Measurements from ENCODE around the gene MBP. TPM values are rescaled to one million over a fixed set of nuclear protein-coding genes. Genes with fewer than 3 reads are reported as not detected.

MBP gene
- total and polyA plus RNA-seq, 2 of the 13 experiments (the other 11 are each of a cell fraction or from before 2014, with no cell fraction given) = 5.0 to 8.5 TPM

DNA sequence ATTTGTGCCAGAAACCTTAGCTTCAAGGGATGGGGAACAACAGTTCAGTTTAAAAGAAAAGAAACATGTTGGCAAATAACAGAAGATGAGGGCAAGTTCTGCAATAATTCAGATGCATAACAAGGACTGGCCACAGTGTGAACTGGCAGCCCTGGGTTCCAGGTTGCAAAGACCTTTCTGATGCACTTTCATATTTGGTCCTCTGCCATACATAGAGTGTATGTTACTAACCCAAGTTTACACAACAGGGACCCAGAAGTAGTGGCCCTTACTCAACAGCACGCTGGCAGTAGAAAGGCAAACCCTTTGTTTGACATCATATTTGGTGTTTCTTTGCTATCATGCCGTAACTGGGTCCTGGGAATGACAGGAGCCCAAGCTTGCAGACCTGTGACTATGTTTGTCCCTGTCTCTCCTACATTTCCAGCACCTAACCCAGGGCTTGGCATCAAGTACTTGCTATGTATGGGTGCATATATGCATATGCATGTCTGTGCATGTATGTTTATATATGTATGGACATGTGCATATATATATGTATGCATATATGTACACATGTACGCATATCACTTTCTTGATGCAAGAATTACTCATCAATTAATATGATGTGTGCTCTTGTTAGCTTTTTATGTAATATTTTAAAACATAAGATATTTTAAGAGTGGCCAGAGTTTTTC, 94.3 kb downstream of the MBP start (continued):
- TF ChIP-seq STAT5B (CRISPR knock-in tag; IDR thresholded peaks at IDR 0.05) (no peak), ZNF556 (CRISPR knock-in tag; IDR thresholded peaks at IDR 0.05; ENCODE audit: borderline replicate concordance) (no peak), NR3C1 (CRISPR knock-in tag; IDR thresholded peaks at IDR 0.05) (no peak), RARG (CRISPR knock-in tag; IDR thresholded peaks at IDR 0.05; ENCODE audit: low read depth) (no peak), ZNF816 (CRISPR knock-in tag; IDR thresholded peaks at IDR 0.05; ENCODE audit: borderline replicate concordance) (no peak), ZNF570 (CRISPR knock-in tag; IDR thresholded peaks at IDR 0.05; ENCODE audit: borderline replicate concordance) (no peak), HNRNPL (IDR thresholded peaks at IDR 0.05; ENCODE audit: low read depth, low read length) (no peak)

DNA sequence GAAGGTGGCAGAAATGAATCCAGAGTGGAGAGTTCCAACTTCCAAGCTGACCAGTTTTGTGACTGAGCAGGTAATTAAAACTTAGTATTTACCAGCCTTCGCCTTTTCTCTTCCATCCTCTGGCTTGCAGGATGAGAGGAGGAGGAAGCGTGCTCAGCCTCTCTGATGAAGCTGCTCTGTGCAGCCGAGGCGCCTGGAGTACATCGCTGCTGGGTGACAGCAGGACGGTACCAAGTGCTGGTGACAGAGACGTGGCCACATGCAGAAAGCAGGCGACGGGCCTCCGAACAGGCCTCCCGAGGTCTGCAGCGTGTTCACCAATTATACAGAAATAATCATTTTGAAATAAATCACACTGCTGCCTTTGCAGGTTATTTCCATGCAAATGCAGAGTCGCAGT, 95.0 kb downstream of the MBP start:
- ChIA-PET CTCF (ENCODE audit: low intra/inter-chr PET ratio, low total read pairs) (no interaction called here), POLR2A (no interaction called here)
- Histone ChIP-seq H4K20me1 (ENCODE audit: insufficient read depth, low read length) (no peaks in the 10 kb centered on the region), H3K4me3 (replicated peaks in 1 of 3; ENCODE audit: insufficient read depth in 1 of 3, low read depth in 2 of 3, low read length in 3 of 3) (no peak overlapping the region), H3K79me2 (ENCODE audit: insufficient read depth, low read length) (no peaks in the 10 kb centered on the region), H2AFZ (ENCODE audit: low read length) (no peak overlapping the region), H3K4me1 (ENCODE audit: insufficient read depth, low read length) (0 out of 2 replicates have a peak, but pooled peaks cover 5% of the 10 kb centered on the region), H3K27me3 (ENCODE audit: control insufficient read depth in 1 of 2, insufficient read depth in 2 of 2, low read length in 2 of 2) (no peaks in the 10 kb centered on the region), H3K9me3 (ENCODE audit: low read length) (no peaks in the 10 kb centered on the region), H3K9ac (ENCODE audit: insufficient read depth, low read depth, low read length) (no peak overlapping the region), H3K4me2 (ENCODE audit: low read depth, low read length) (no peak overlapping the region), H3K36me3 (replicated peaks in 1 of 2; ENCODE audit: control insufficient read depth in 1 of 2, insufficient read depth in 2 of 2, low read length in 2 of 2) (no peaks in the 10 kb centered on the region), H3K27ac (ENCODE audit: extremely low read length, insufficient read depth, low read length) (no peak overlapping the region)
- BruUV-seq (replicated peaks) = no TSS peak
- FAIRE-seq (no peak), DNase-seq (ENCODE audit: low spot score) (no peak), ATAC-seq (no peak)
- WGBS (ENCODE audit: low lambda C conversion rate) = 93% methylated on average over 13 of the region's 13 CpGs
- intact Hi-C loops (cut with micrococcal nuclease; ENCODE audit: unreplicated experiment) = no loop called here
- in situ Hi-C loops (cut with HindIII; ENCODE audit: extremely low pct_ligation_motif_present, low pct_unique_long_range_greater_than_20kb) = no loop called here
- TF ChIP-seq, protein P1, sequence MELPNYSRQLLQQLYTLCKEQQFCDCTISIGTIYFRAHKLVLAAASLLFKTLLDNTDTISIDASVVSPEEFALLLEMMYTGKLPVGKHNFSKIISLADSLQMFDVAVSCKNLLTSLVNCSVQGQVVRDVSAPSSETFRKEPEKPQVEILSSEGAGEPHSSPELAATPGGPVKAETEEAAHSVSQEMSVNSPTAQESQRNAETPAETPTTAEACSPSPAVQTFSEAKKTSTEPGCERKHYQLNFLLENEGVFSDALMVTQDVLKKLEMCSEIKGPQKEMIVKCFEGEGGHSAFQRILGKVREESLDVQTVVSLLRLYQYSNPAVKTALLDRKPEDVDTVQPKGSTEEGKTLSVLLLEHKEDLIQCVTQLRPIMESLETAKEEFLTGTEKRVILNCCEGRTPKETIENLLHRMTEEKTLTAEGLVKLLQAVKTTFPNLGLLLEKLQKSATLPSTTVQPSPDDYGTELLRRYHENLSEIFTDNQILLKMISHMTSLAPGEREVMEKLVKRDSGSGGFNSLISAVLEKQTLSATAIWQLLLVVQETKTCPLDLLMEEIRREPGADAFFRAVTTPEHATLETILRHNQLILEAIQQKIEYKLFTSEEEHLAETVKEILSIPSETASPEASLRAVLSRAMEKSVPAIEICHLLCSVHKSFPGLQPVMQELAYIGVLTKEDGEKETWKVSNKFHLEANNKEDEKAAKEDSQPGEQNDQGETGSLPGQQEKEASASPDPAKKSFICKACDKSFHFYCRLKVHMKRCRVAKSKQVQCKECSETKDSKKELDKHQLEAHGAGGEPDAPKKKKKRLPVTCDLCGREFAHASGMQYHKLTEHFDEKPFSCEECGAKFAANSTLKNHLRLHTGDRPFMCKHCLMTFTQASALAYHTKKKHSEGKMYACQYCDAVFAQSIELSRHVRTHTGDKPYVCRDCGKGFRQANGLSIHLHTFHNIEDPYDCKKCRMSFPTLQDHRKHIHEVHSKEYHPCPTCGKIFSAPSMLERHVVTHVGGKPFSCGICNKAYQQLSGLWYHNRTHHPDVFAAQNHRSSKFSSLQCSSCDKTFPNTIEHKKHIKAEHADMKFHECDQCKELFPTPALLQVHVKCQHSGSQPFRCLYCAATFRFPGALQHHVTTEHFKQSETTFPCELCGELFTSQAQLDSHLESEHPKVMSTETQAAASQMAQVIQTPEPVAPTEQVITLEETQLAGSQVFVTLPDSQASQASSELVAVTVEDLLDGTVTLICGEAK (IDR thresholded peaks at IDR 0.05) = no peak
- TF ChIP-seq, protein P1 (CRISPR knock-in tag; IDR thresholded peaks at IDR 0.05) = no peak
- TF ChIP-seq GZF1 (CRISPR knock-in tag; IDR thresholded peaks at IDR 0.05) (no peak), ZNF441 (CRISPR knock-in tag; IDR thresholded peaks at IDR 0.05; ENCODE audit: borderline replicate concordance) (no peak), ZBTB7B (CRISPR knock-in tag; IDR thresholded peaks at IDR 0.05) (no peak), NBN (conservative IDR thresholded peaks at IDR 0.05) (no peak), STAT5B (CRISPR knock-in tag; IDR thresholded peaks at IDR 0.05) (no peak), ELF1 (CRISPR knock-in tag; IDR thresholded peaks at IDR 0.05) (no peak), ZNF138 (CRISPR knock-in tag; IDR thresholded peaks at IDR 0.05; ENCODE audit: low read depth) (no peak), IKZF4 (CRISPR knock-in tag; IDR thresholded peaks at IDR 0.05; ENCODE audit: borderline replicate concordance, low read depth, not compliant biosample characterization) (no peak)

Measured in HepG2 (cell line).